ENCODE measurements around the gene ZNF99. TPM values are rescaled to one million over a fixed set of nuclear protein-coding genes. Genes with fewer than 3 reads are reported as not detected.

Gene ZNF99
- total RNA-seq = under 1 TPM in 2 of 4 donors, not detected in 2; 0.08 to 0.24 TPM

- Histone ChIP-seq H3K27me3 (no peaks in the 10 kb centered on the region), H3K9me3 (no peaks in the 10 kb centered on the region), H3K36me3 (no peaks in the 10 kb centered on the region), H3K4me3 (peak within 1 kb of the TSS; percentile 32), H3K4me1 (no peaks in the 10 kb centered on the region), H3K27ac (no peak within 1 kb of the TSS)
- TF ChIP-seq POLR2A (IDR thresholded peaks at IDR 0.05) = no peak
- TF ChIP-seq EP300 (IDR thresholded peaks at IDR 0.05) = no peak
- TF ChIP-seq POLR2AphosphoS5 (IDR thresholded peaks at IDR 0.05) = no peak
- no peak for TF ChIP-seq CTCF (IDR thresholded peaks at IDR 0.05)
- DNase-seq (ENCODE audit: low spot score in 2 of 2) = peak; percentile 56 to 80
- 9% methylated on average over 33 of the region's 36 CpGs for WGBS
Measured at GRCh38 chr19:22783651-22784410, at the start of gene ZNF99. ZNF99 (minus strand) TSS chr19:22784151; CDS start chr19:22784016, 135 bp downstream.

- H3K4me3 ChIP-seq = no peak within 1 kb of the TSS
- H3K36me3 ChIP-seq = no peaks in the 10 kb centered on the region
- H3K9me3 ChIP-seq = peaks cover 28% of the 10 kb centered on the region
- 9% methylated on average over 11 of the region's 31 CpGs for WGBS
- peak in 1 of 2 donors; percentile 69 for DNase-seq (ENCODE audit: low spot score in 2 of 2)
- H3K4me1 ChIP-seq = no peaks in the 10 kb centered on the region
- no peaks in the 10 kb centered on the region for H3K27me3 ChIP-seq
- TF ChIP-seq POLR2A (IDR thresholded peaks at IDR 0.05) (no peak), CTCF (IDR thresholded peaks at IDR 0.05) (no peak), POLR2AphosphoS5 (IDR thresholded peaks at IDR 0.05) (no peak), EP300 (IDR thresholded peaks at IDR 0.05) (no peak)
- H3K27ac ChIP-seq = no peak within 1 kb of the TSS
Measured at GRCh38 chr19:22832031-22832762, 48.2 kb upstream of the ZNF99 start, which contains the start of gene ZNF723. ZNF723 (plus strand) TSS chr19:22832291; CDS start chr19:22832380, 89 bp downstream.

GRCh38 chr19:22831211-22831610 is 47.3 kb upstream of the ZNF99 start:
- 94% methylated on average over 11 of the region's 11 CpGs for WGBS
- peak in 1 of 2 donors; percentile 24 for DNase-seq (ENCODE audit: low spot score in 2 of 2)
- Histone ChIP-seq H3K9me3 (peaks cover 28% of the 10 kb centered on the region), H3K4me3 (no peak overlapping the region), H3K4me1 (no peaks in the 10 kb centered on the region), H3K27ac (no peak overlapping the region), H3K27me3 (no peaks in the 10 kb centered on the region), H3K36me3 (no peaks in the 10 kb centered on the region)
- TF ChIP-seq EP300 (IDR thresholded peaks at IDR 0.05) (no peak), CTCF (IDR thresholded peaks at IDR 0.05) (no peak), POLR2AphosphoS5 (IDR thresholded peaks at IDR 0.05) (no peak), POLR2A (IDR thresholded peaks at IDR 0.05) (no peak)

GRCh38 chr19:22814124-22814523 is 30.2 kb upstream of the ZNF99 start:
- Histone ChIP-seq H3K4me1 (no peaks in the 10 kb centered on the region), H3K9me3 (peaks cover 13% of the 10 kb centered on the region), H3K27ac (no peak overlapping the region), H3K4me3 (no peak overlapping the region), H3K27me3 (no peaks in the 10 kb centered on the region), H3K36me3 (no peaks in the 10 kb centered on the region)
- 86% methylated on average over 2 of the region's 2 CpGs for WGBS
- DNase-seq (ENCODE audit: low spot score in 2 of 2) = no peak
- TF ChIP-seq POLR2A (IDR thresholded peaks at IDR 0.05) (no peak), EP300 (IDR thresholded peaks at IDR 0.05) (no peak), CTCF (IDR thresholded peaks at IDR 0.05) (no peak), POLR2AphosphoS5 (IDR thresholded peaks at IDR 0.05) (no peak)

All from suprapubic skin (tissue), 4 donors.